HG03135 (cell line): ENCODE results near the gene EBPL.
"Not testable (repeated sequence)": the region's sequence is repeated elsewhere in the genome, so short reads cannot be mapped to it uniquely, and the experiment has no call there.

ENCODE experiments used
- ATAC-seq: cut with Tn5 transposase; IDR thresholded peaks from one replicate; pipeline ENCODE4 v1.9.1; 2021; ENCODE audit warnings: mild to moderate bottlenecking, moderate library complexity; ENCODE audit not compliant: unreplicated experiment

The EBPL gene

DNA sequence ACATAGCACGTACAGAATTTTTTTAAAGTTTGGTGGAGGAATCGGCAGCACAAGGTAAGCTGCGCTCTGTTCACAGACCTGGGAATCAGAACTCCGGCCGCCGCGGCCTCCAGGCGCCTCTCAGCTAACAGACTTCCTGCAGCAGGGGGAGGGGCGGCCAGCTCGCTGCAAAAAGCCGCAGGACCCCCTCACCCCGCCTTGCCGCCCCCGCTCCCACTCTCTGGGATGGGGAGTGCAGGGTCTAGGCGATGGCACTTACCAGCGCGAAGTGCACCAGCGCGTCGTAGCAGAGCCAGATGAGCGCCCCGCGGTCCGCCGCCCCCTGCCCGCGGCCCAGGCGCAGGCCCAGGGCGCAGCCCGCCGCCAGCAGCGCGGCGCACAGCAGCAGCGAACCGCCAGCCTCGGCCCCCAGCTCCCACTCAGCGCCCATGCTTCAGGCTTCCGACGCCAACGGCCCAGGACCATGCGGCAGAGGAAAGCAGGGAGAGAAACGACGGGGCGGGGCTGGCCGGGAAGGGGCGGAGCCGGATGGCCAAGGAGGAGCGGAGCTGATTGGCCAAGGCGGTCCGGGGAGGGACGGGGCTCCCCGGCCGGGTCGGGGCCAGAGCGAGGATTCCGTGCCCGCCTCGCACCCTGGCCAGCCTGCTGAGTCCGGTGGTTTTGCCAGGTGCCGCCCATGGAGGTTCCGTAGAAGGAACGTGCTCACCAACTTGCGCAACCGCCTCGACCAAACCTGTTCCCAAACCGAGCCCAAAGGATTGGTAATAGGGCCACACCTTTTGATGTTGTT, at the start of gene EBPL:
Gene EBPL, minus strand, starts transcription at position 492 of the 790 bp plus-strand sequence. Its CDS starts 62 bp downstream, at position 430.
- ATAC-seq = peak; percentile 92

DNA sequence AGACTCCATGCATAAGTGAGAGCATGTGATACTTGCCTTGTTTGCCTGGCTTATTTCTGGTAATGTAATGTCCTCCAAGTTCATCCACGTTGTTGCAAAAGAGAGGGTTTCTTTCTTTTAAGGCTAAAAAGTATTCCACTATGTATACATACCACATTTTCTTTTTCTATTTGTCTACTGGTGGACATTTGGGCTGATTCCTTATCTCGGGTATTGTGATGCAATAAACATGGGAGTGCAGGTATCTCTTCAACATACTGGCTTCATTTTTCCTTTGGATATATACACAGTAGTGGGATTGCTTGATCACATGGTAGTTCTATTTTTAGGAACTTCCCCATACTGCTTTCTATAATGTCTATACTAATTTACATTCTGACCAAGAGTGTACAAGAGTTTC, 49.6 kb upstream of the EBPL start:
- ATAC-seq = no peak

DNA sequence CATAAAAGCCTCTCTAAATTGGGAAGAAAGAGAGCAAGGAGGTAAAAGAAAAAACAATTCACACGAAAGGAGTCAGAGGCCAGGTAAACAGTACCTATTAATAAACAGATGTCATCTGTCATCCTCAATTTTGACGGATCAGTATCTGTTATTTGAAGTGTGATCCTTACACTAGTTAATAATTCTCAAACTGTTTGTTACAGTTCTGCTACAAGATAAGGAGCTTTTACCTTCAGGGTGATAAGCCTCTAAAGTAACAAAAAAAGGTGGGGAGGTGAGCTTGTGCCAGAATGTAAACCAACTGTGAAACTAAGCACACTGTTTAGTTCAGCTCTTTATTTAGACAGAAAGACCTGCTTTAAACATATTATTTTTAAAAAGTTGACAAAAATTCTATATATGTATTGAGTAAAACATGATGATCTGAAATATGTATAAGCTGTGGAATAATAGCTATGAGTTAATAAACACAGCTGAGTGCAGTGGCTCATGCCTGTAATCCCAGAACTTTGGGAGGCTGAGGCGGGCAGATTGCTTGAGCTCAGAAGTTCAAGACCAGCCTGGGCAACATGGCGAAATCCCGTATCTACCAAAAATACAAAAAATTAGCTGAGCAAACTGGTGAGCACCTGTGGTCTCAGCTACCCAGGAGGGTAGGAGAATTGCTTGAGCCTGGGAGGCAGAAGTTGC, 48.4 kb upstream of the EBPL start:
- ATAC-seq = no peak

DNA sequence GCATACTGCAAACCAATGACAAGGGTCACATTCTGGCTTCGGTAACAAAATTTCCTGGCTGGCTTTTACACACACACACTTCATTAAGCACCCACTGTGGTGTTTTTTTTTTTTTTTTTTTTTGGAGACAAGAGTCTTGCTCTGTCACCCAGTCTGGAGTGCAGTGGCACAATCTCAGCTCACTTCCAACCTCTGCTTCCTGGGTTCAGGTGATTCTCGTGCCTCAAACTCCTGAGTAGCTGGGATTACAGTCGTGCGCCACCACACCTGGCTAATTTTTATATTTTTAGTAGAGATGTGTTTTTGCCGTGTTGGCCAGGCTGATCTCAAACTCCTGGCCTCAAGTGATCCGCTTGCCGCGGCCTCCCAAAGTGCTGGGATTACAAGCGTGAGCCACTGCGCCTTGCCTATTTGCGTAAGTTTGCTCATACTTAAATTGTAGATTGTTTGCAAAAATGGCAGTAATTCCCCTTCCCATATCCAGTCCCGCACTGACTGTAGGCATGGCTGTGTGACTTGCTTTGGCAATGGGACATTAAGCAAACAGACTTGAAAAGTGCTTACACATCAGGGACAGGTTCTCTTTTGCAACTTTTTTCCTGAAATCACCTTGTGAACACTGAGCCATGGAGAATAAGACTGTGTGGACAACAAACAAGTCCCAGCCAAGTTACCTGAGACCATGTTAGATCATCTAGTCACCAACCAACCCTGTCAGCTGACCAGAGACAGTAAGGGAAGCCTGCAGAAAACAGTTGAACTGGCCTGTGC, 42.1 kb upstream of the EBPL start:
- ATAC-seq = no peak

DNA sequence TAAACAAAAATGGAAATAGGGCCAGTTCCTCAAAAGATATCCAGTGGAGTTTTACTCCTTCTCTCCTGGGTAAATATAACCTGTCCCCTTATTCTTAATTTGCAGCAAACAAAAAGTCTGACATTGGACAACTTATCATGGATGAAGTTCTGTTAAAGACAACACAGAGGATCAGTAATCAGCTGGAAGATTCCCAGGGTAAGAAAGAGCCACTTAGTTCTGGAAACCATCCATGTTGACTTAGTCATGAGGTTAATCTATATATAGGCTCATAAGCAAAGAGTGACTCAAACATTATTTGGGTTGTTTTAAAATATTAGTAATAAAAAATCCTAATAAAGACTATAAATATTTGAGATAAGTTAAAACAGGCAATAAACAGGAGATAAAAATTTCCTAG, 40.5 kb upstream of the EBPL start:
- no peak for ATAC-seq

DNA sequence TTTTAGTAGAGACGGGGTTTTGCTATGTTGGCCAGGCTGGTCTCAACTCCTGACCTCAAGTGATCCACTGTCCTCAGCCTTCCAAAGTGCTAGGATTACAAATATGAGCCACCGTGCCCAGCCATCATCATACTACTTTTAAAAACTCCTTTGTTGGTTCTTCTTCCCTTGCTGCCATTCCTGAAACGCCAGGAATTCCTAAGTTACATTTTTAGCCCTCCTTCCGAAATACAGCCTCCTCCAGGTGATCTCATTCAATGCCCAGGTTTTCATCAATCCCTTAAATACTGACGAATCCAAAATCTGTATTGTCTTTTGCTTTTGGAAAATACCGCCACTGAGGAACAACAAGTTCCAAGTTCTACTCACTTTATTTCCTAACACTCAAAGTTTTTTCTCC, 25.3 kb upstream of the EBPL start:
- no peak for ATAC-seq

DNA sequence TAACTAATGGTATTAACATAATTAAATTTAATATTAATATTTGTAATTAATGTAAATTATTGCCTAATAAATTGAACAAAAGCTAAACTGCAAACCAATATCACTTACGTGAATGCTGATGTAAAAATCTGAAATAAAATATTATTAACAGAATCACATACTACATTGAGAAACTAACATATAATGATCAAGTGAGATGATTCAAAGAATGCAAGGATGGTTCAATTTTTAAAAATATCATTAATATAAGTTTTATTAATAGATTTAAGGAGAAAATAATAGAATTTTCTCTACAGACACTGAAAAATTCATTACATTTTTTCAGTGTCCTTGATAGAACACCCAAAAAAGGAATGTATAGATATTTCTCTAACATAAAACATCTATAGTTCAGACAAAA, 23.5 kb upstream of the EBPL start:
- ATAC-seq = no peak

DNA sequence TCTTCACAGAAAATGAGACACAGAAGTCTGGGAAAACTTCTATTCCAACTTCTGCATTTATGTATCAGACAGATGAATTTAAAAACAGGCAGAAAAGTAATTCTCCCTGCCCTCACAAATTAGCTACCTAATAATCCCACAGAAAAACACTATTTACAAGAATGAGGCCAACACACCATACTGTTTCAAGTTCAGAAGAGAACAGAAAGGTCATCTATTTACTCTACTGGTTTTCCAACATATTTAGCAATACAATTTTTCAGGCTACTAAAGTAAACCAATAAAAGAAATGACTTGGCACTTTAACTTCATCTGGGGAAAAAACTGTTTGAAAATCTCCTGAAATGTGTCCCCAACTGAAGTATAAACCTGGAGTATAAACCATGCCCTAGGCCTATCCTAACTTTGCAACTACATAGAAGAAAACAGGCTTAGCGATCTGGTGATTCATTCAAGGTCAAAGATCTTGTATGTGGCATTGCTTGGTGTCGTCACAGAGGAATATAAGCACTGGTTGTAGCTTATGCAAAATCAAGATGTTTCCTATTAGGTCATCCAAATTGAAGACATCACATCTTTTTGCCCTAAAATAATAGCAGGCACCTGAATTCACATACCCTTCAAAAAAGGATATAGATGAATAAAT, 20.1 kb upstream of the EBPL start:
- no peak for ATAC-seq

DNA sequence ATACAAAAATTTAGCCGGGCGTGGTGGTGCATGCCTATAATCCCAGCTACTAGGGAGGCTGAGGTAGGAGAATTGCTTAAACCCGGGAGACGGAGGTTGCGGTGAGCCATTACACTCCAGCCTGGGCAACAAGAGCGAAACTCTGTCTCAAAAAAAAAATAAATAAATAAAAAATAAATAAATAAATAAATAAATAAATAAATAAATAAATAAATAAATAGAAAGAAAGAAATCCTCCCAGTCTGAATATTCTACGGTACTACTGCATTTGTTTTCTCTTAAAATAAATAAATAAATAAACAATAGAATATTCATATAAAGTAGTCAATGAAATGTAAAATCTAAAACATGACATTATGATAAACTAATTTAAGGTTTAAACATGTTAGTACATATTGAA, 13.0 kb upstream of the EBPL start:
- ATAC-seq = not testable (repeated sequence)

DNA sequence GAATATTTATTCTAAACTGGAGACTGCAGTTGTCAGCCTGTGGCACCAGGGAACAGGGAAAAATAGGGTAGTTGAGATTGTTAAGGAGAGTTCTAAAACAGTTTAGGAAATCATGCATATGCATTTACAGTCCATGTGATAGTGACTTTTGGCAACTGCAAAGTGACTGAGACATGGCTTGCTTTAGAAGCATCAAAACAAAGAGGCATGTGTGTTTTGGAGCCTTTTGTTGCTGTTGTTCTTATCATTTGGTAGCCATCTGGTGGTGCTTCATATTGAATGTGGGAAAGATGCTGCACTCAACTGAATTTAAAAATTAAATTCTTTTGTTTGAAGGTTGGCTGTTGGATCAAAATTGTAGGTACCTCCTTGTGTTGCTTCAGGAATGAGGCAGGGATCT, 10.2 kb upstream of the EBPL start:
- ATAC-seq = no peak

DNA sequence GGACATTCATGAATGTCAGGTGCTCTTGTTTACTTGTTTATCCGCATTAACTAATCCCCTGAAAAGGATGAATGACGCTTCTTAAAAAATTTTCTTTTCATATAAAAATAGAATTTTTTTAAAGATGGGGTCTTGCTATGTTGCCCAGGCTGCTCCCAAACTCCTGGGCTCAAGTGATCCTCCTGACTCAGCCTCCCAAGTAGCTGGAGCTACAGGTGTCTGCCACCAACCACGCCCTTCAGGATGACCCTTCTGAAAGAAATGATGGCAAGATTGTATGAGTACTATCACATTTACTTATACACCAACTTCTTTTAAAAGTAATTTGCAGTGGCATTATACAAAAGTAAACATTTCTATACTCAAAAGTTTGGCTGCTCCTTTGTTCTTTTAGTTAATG, 6.2 kb upstream of the EBPL start:
- no peak for ATAC-seq

DNA sequence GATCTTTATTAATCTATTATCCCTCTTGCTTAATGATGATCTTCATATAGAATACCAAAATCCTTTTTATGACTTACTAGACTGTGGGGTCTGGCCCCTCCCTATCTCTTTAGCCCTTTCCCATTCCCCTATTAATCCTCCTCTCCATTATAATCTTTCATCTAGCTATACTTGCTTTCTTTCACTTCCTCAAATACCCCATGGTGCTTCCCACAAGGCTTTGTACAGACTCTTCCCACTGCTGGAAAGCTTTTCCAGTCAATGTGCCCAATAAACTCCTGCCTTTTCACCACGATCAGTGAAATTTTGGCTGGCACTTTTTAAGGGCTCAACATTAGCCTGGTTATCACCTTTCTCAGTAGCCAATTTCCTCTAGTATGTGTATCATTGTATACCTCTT, 3.2 kb upstream of the EBPL start:
- ATAC-seq = no peak

DNA sequence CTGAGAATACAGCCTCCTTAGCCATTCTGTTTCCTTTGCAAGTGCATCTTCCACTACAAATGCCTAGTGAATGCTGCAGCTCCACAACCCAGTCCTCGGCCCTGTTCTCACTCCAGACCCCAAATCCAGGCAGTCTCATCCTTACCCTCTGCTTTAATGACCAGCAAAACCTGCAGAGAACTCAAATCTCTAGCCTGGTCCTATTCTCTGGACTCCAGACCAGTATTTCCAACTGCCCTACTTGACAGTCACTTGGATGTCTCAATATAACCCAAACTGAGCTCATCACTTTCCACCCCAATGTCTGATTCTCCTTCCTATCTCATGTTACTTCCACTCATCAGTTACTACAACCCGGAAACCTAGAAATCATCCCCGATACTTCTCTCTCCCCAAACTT, 2.6 kb upstream of the EBPL start:
- ATAC-seq = no peak

DNA sequence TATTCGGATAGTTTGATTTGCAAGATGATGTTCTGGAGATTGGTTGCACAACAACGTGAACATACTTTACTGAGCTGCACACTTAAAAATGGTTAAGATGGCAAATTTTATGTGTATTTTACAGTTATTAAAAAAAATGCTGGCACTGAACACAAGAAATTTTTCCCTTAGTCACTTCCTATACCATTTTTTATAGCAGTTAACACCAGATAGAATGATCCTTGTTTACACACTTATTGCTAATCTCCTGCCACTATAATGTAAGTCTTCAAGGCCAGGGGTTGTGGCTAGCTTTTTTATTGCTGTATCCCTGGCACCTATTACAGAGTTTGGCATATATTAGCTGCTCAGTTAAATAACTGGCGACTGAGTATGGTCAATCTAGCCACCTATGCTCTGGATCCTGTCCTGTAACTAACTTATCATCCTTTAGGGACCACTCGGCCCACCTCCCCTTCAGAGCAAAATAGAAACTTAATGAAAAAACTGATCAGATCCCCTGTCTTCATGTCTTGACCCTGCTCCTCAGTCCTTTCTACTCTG, 2.0 kb upstream of the EBPL start:
- no peak for ATAC-seq

DNA sequence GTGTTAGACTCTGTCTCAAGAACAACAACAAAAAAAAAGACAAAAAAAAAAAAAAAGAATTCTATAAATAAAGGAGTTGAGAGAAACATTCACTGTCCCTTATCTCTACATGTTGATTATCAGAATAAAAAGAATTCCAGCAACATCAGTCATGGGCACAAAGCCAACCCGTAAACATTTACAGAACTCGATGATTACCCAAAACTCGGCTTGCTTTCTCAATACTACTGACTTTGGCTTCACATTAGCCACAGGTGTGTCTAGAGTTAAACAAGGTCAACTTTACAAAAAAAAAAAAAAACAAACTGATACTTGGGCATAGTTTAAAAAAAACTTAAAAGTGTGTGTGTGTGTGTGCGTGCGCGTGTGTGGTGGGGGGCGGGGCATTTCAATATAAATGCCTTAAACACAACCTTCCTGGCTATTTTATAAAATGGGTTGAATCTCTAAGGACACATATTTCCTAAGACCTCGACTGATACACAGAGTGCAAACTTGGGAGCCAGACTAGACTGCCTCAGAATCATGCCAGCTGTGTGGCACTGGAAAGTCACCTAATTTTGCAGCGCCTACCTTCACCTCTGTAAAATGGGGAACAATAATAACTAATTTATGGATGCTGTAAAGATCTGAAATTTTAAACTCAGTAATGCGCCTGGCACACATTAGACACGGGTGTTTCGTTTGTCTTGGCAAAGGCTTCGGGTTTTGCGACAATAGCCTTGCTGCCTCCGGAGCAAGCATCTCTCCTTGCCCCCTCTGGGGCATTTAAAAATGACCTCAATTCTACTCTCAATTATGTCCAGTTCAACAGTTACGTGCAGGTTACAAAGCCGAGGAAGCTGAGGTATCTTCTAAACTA, 922 bp downstream of the EBPL start:
- ATAC-seq = peak; percentile 36

DNA sequence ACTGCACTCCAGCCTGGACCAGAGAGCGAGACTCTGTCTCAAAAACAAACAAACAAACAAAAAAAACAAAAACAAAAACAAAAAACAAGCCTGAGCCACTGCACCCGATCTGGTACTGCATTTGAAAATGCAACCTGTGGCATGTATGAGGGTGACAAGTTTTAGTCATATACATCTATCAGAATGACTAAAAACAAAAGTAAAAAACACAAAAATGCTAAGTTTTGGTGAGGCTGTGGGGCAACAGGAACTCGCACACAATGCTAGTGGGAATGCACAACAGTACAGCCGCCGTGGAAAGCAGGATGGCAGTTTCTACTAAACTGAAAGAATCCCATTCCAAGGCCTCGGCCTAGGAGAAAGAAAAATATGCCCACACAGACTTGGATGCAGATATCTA, 7.8 kb downstream of the EBPL start:
- no peak for ATAC-seq

DNA sequence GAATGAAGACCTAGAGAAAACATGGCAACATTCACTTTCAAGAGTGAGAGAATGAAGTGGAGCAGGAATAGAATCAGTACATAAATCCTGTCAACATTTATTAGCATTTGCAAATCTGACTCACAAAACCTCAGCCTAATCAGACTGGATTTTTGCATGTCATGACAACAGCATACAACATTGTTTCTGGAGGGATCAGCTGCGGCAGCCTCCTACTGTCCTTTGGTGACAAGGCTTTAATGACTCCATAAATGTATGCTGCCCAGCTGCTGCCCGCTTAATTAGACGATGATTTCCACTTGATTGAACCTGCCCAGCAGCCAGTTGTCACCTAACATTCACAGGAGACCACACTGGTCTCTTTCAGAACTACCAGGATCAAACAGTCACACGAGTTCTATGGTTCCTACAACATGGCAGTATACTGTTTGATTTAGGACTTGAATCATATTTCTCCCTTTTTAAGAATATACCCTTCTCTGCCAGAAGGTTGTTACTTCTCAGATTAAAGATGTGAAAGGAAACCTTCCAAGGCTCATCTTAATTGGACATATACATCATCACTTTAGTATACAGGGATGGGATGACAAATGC, 9.3 kb downstream of the EBPL start:
- no peak for ATAC-seq

DNA sequence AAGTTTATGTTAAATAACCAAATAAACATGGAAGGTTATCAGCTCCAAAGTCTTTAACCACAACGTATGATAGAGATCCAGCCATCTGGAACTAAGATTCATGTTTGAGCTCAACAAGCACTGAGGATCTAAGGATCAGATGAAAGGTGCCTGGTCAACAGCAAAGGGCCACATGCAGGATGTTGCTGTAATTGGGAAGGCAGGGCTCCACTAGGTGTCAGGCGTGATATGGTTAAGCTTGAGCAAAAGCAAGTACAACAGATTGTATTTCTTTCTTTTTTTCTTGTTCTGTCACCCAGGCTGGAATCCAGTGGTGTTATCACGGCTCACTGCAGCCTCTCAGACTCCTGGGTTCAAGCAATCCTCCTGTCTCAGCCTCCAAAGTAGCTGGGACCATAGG, 12.0 kb downstream of the EBPL start:
- no peak for ATAC-seq

DNA sequence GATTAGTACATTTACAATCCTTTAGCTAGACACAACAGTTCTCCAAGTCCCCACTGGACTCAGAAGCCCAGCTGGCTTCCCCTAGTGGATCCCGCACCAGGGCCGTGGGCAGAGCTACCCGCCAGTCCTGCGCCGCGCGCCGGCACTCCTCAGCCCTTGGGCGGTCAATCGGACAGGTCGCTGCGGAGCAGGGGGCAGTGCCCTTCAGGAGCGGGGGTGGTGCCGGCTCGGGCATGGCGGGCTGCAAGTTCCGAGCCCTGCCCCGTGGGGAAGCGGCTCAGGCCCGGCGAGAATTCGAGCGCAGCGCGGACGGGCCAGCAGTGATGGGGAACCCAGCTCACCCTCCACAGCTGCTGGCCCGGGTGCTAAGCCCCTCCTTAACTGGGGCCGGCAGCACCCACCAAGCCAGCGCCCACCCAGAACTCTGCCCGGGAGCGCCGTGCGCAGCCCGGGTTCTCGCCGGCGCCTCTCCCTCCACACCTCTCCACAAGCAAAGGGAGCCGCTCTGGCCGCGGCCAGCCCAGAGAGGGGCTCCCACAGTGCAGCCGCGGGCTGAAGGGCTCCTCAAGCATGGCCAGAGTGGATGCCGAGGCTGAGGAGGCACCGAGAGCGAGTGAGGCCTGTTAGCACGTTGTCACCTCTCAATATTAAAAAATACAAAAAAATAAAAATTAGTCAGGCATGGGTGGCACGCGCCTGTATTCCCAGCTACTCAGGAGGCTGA, 12.9 kb downstream of the EBPL start:
- ATAC-seq = no peak
